AG10803 (cell line): ENCODE results near the gene DCN.

ENCODE experiments used
- DNase-seq: peaks from one replicate; pipeline ENCODE4 v3.0.0; 2010; ENCODE audit warnings: low read depth
- H3K4me3 ChIP-seq: 2 replicates; pipeline ENCODE4 v1.5.1; 2011; ENCODE audit warnings: mild to moderate bottlenecking, low read length, control low read depth
- TF ChIP-seq, protein P1 (sequence below): conservative IDR thresholded peaks from 2 replicates; pipeline ENCODE4 v1.5.1; 2011; ENCODE audit warnings: mild to moderate bottlenecking, low read length, control low read depth, inconsistent platforms

The DCN gene

DNA sequence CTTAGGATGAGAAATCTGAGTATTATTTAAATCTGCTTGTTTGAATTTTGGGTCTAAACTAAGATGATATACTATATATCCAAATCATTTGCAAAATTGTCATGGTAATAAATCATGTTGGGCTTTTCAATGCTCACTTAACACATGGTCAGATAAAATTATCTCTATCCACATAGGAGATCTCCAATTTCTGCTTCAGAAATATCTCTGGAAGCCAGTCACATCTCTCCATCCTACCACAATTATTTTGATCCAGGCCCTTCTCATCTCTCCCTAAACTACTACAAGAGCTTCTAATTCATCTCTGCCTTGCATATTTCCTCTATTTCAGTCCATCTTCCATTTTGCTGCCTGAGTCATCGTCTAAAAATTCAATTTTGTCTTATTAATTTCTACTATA lies 3.8 kb downstream of the DCN start:
- TF ChIP-seq, protein P1, sequence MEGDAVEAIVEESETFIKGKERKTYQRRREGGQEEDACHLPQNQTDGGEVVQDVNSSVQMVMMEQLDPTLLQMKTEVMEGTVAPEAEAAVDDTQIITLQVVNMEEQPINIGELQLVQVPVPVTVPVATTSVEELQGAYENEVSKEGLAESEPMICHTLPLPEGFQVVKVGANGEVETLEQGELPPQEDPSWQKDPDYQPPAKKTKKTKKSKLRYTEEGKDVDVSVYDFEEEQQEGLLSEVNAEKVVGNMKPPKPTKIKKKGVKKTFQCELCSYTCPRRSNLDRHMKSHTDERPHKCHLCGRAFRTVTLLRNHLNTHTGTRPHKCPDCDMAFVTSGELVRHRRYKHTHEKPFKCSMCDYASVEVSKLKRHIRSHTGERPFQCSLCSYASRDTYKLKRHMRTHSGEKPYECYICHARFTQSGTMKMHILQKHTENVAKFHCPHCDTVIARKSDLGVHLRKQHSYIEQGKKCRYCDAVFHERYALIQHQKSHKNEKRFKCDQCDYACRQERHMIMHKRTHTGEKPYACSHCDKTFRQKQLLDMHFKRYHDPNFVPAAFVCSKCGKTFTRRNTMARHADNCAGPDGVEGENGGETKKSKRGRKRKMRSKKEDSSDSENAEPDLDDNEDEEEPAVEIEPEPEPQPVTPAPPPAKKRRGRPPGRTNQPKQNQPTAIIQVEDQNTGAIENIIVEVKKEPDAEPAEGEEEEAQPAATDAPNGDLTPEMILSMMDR: no peak
- peak; percentile 15 for DNase-seq
- H3K4me3 ChIP-seq: peak overlapping the region; percentile 72

DNA sequence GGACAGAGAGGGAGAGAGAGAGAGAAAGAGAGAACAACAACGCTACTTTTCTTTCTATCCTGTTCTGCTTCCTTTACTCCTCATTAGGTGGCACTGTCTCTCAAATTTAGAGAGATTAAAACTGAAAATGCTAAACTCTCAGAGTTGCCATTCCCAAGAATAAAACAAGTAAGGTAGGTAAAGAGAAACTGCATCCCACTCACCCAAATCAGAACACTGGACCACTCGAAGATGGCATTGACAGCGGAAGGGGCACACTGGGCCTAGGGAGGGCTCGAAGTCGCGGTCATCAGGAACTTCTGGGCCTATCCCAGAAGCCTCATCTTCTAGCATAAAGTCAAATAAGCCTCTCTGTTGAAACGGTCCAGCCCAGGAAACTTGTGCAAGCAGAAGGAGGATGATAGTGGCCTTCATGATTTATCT lies 4.5 kb downstream of the DCN start:
- peak; percentile 66 for DNase-seq
- peak overlapping the region; percentile 72 for H3K4me3 ChIP-seq
- TF ChIP-seq, protein P1: peak; percentile 78

DNA sequence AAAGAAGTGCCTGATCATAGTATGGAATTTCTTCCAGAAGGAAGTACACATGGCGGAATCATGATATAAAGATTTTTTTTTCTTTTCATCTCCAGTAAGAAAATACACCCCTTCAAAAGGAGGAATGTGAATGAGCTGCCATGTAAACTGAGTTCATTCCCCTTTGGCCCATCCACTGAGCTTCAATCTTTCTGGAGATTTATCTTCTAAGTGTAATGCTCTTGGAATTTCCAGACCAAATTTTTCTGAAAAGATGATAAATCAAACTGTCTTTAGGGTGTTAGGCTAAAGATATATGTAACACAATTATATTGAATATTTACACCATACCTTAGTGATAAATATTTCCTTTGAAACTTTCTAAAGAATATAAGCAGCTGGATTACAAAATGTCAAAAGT lies 5.2 kb downstream of the DCN start:
- peak overlapping the region; percentile 72 for H3K4me3 ChIP-seq
- TF ChIP-seq, protein P1: no peak
- DNase-seq: peak; percentile 25

DNA sequence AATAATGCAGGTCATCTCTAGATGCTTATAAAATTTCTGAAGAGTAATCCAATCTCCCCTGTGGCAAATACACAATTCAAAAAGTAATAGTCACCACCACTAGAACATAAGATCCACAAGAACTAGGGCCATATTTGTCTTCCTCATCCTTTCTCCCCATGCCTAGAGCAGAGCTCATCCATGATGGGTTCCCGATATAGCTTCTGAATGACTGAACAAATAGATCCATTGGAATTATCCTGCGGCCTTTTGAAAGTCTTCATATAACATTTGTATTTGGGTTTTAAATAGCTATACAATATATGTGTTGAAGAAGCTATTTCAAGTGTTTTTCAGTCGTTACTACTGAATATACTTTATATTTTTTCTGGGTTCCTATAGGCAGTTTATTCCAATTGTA lies 5.7 kb downstream of the DCN start:
- no peak for DNase-seq
- TF ChIP-seq, protein P1: no peak
- H3K4me3 ChIP-seq: peak overlapping the region; percentile 72

DNA sequence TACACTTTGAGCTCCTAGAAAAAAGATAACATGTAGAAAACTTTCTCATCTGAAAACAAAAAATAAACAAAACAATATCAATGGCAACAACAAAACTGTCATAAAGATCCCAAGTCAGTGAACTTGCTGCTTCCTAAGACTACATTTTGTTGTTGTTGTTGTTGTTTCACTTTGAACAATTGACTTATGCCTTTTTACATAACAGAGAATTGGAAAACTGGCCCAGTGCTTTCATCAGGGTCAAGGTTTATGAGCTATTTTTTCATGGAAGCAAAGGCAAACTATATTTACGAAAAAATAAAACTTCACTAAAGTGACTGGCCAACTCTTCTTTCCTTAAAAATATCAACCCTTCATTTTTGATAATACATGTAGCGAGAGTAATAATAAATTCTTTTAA lies 6.3 kb downstream of the DCN start:
- DNase-seq: no peak
- TF ChIP-seq, protein P1: no peak
- peak overlapping the region; percentile 72 for H3K4me3 ChIP-seq

DNA sequence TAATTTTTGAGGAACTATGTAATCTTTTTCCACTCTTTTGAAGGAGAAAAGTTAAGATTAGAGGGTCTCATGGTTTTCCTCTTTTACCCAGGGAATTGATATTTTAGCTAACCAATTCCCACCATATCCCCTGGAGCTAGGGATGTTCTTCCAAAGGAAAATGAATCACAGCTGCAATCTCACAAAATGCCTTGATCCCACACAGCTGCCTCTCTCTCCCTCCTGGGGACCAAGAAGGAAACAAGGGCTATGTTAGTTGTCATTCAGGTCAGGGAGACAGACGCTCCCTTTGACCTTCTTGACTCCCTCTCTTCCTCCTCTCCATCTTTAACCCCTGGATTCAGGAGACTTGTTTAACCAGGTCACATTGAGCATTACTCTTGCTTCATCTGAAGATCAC lies 9.5 kb downstream of the DCN start:
- DNase-seq: no peak
- TF ChIP-seq, protein P1: no peak

DNA sequence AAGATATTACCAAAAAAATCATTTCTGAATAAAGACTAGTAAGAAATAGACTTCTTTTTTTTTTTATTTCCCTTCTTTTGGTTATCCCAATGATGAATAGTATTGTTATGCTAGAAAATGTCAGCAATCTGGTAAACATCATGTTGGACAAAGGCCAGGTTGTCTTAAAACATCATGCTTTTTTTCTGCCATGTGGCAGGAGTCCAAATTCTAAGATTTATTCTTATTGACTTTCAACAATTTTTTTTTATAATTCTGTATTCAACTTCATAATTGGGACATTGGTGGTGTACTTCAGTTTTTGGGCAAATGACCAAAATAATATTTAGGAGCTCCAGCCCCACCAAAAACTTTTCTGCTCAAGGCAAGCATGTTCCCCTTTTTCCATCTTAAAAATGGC lies 10.5 kb downstream of the DCN start:
- TF ChIP-seq, protein P1: no peak
- peak; percentile 36 for DNase-seq

More for the DNA sequence above, 9.5 kb downstream of the DCN start:
- peak overlapping the region; percentile 11; the same call in 1 of the 2 replicates for H3K4me3 ChIP-seq

More for the DNA sequence above, 10.5 kb downstream of the DCN start:
- H3K4me3 ChIP-seq: no peak overlapping the region
